ENCODE measurements around the gene HPGD.

The HPGD gene

DNA sequence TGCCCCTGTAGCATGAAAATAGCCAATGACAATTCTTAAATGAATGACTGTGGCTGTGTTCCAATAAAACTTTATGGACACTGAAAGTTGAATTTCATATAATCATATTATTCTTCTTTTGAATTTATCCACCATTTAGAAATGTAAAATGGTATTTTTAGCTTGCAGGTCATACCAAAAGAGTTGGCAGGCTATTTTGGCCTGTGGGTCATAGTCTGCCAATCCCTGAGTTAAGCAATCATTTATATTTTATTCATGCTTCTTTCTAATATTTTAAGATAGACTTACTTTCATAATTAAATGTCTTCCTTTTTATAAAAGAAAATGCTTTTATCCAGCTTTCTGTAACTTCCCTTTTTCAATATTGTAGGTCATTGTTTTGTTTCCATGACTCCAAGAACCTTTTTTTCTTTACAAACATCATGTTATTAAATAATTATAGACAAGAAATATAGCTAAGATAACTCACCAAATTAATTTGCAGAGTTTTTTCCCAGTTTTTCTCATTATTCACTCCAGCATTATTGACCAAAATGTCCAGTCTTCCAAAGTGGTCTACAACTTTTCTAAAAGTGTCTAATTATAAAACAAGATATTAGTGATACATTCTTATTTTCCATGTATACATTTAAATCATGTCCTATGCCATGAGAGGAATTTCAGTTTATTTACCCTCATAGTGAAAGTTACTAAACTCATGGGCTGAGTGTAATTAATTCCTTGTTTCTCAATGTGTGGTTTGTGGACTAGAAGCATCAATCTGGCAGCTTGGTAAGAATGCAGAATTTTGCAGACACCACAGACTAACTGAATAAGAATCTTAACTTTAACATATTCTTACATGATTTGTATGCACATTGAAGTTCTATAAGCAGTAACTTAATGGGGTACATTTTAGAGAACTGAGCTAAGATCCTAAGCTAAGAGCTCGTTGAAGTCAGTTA lies 4.5 kb downstream of the HPGD start:
- TF ChIP-seq, protein P1, sequence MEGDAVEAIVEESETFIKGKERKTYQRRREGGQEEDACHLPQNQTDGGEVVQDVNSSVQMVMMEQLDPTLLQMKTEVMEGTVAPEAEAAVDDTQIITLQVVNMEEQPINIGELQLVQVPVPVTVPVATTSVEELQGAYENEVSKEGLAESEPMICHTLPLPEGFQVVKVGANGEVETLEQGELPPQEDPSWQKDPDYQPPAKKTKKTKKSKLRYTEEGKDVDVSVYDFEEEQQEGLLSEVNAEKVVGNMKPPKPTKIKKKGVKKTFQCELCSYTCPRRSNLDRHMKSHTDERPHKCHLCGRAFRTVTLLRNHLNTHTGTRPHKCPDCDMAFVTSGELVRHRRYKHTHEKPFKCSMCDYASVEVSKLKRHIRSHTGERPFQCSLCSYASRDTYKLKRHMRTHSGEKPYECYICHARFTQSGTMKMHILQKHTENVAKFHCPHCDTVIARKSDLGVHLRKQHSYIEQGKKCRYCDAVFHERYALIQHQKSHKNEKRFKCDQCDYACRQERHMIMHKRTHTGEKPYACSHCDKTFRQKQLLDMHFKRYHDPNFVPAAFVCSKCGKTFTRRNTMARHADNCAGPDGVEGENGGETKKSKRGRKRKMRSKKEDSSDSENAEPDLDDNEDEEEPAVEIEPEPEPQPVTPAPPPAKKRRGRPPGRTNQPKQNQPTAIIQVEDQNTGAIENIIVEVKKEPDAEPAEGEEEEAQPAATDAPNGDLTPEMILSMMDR (conservative IDR thresholded peaks at IDR 0.05; ENCODE audit: low read depth, low read length): no peak
- no peak overlapping the region for H3K4me3 ChIP-seq (ENCODE audit: low read depth, low read length)

DNA sequence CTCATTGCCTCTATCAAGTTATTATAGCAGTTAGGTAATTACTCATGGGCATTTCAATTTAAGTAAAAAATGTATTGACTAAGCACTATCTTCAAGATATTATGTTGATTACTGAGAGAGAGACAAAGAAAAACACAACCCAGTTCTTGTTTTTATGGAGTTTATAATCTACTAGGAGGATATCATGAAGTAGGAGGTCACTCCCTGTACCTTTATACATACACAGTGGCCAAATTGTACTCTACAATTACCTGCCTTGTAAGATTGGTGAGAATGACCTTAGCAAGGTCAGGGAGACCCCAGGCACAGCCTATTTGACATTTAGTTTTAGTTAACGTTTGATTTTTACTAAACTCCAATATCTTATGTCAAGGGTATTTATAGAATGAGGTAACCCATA lies 5.5 kb downstream of the HPGD start:
- TF ChIP-seq, protein P1 (conservative IDR thresholded peaks at IDR 0.05; ENCODE audit: low read depth, low read length): no peak
- no peak overlapping the region for H3K4me3 ChIP-seq (ENCODE audit: low read depth, low read length)
- no peak for DNase-seq (ENCODE audit: low read depth)

More for the DNA sequence above, 4.5 kb downstream of the HPGD start:
- no peak for DNase-seq (ENCODE audit: low read depth)

DNA sequence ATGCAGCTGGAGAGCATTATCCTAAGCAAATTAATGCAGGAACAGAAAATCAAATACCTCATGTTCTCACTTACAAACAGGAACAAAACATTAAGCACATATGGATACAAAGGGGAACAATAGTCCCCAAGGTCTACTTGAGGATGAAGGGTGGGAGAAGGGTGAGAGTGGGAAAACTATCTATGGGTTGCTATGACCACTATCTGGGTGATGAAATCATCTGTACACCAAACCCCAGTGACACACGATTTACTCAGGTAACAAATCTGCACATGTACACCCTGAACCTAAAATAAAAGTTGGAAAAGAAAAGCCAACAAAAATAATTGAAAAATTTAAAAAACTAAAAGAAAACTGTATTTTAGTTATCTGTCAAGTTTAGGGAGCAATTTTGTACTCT lies 5.9 kb downstream of the HPGD start:
- DNase-seq (ENCODE audit: low read depth): no peak
- TF ChIP-seq, protein P1 (conservative IDR thresholded peaks at IDR 0.05; ENCODE audit: low read depth, low read length): no peak
- H3K4me3 ChIP-seq (ENCODE audit: low read depth, low read length): no peak overlapping the region

DNA sequence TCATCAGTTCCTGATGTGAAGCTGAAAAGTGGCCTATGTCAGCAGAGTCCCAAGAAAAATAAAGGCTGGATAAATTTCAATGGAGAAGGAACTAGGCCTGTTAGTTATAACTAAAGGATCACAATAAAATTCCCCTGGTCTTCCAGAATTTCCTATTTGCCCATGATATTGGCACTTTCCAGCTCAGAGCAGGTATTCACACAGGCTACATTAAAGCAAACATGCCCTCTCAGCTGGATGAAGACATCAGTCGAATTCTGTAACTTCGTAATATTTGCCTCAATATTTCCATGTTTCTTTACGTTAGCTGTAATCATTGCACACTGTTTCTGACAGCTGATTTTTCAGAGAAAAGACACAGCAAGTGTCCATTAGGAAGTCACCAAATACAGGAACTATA lies 9.5 kb downstream of the HPGD start:
- DNase-seq (ENCODE audit: low read depth): no peak
- TF ChIP-seq, protein P1 (conservative IDR thresholded peaks at IDR 0.05; ENCODE audit: low read depth, low read length): no peak
- H3K4me3 ChIP-seq (ENCODE audit: low read depth, low read length): no peak overlapping the region

DNA sequence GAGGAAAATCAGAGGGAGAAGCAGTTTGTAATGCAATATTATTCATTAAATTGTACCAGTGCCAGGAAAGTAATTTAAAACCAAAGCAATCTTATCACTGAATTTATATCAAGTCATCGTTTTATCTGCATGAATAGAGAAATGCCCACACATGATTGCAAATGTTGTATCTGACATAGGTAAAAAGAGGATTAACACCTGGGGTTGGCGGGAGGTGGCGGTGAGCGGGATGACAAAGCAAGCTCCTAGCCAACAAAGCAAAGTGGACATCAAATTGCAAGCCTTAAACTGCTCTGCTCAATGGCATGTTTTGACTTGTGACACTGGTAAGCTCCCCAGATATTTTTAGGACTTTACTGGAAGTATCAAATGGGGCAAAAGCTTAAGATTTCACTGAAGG lies 16.4 kb downstream of the HPGD start:
- DNase-seq (ENCODE audit: low read depth): no peak
- TF ChIP-seq, protein P1 (conservative IDR thresholded peaks at IDR 0.05; ENCODE audit: low read depth, low read length): no peak
- H3K4me3 ChIP-seq (ENCODE audit: low read depth, low read length): no peak overlapping the region

DNA sequence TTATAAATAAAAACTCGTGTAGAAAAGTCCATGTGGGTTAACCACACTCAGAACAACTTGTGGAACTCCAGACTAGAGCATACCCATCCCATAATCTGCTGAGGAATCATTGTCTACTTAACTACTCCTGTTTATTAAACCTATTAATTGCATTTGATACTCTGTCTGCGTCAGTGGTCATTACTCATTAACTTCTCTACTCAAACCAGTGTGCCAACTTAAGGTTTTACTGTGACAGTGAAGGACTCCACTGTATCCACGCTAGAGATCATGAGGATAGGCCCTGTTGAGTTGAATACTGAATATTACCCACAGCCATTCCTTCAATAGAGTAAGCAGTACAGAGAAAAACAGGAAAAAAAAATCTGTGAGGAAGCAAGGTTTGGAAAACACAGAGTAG lies 17.3 kb downstream of the HPGD start:
- H3K4me3 ChIP-seq (ENCODE audit: low read depth, low read length): no peak overlapping the region
- TF ChIP-seq, protein P1 (conservative IDR thresholded peaks at IDR 0.05; ENCODE audit: low read depth, low read length): no peak
- DNase-seq (ENCODE audit: low read depth): no peak
